IMR-90 (cell line): ENCODE results near the gene NDRG4. TPM values are rescaled to one million over a fixed set of nuclear protein-coding genes. Genes with fewer than 3 reads are reported as not detected.

Experiments
- ATAC-seq: fragments of 200-7000 bp; cut with Tn5 transposase; 2 replicates; pipeline ENCODE4 v1.9.1; 2020; ENCODE audit warnings: low read depth, mild to moderate bottlenecking, moderate library complexity
- BruUV-seq: library from RNA; stranded (reverse); fragments of 400-500 nt; replicated peaks from 2 replicates; lab custom pipeline; 2021; lab: Mats Ljungman, UMichigan
- CTCF ChIA-PET: fragments of 300-600 bp; formaldehyde crosslinking; extraction: SDS; loops from one replicate; lab custom pipeline; 2021; ENCODE audit warnings: antibody characterized with exemption; lab: Yijun Ruan, JAX
- POLR2A ChIA-PET: fragments of 300-600 bp; sonication (Branson Sonifier 250); formaldehyde crosslinking; loops from one replicate; lab custom pipeline; 2022; ENCODE audit warnings: antibody characterized with exemption; ENCODE audit not compliant: unreplicated experiment; lab: Charles Lee
- DNase-seq: peaks from one replicate; pipeline ENCODE4 v3.0.0; 2013
- H2AFZ ChIP-seq: replicated peaks from 2 replicates; pipeline ENCODE3; 2013; ENCODE audit warnings: low read length, mild to moderate bottlenecking; ENCODE audit not compliant: poor library complexity
- H2AK5ac ChIP-seq: 2 replicates; pipeline ENCODE4 v1.6.1; 2013; ENCODE audit warnings: low read depth, low read length, inconsistent platforms
- H2AK9ac ChIP-seq: replicated peaks from 2 replicates; pipeline ENCODE3; 2013; ENCODE audit warnings: mild to moderate bottlenecking, low read depth, low read length, moderate library complexity; ENCODE audit not compliant: poor library complexity
- H2BK120ac ChIP-seq: 2 replicates; pipeline ENCODE4 v1.6.1; 2013; ENCODE audit warnings: low read depth, low read length, inconsistent platforms
- H2BK15ac ChIP-seq: 3 replicates; pipeline ENCODE4 v1.6.1; 2013; ENCODE audit warnings: low read depth, low read length, inconsistent platforms
- H2BK20ac ChIP-seq: 2 replicates; pipeline ENCODE4 v1.6.1; 2013; ENCODE audit warnings: low read depth, mild to moderate bottlenecking, inconsistent platforms, low read length, moderate library complexity
- H2BK5ac ChIP-seq: 2 replicates; pipeline ENCODE4 v1.6.1; 2013; ENCODE audit warnings: mild to moderate bottlenecking, low read depth, low read length, inconsistent platforms; ENCODE audit not compliant: poor library complexity, severe bottlenecking
- H3K14ac ChIP-seq: replicated peaks from 2 replicates; pipeline ENCODE4 v1.6.1; 2013; ENCODE audit warnings: low read depth, low read length, inconsistent platforms
- H3K18ac ChIP-seq: 2 replicates; pipeline ENCODE4 v1.6.1; 2013; ENCODE audit warnings: low read depth, low read length, control low read depth
- H3K23ac ChIP-seq: 2 replicates; pipeline ENCODE4 v1.6.1; 2013; ENCODE audit warnings: low read depth, low read length, inconsistent platforms
- H3K27ac ChIP-seq: 2 replicates; pipeline ENCODE4 v1.5.1; 2013; ENCODE audit warnings: mild to moderate bottlenecking, control low read depth, low read length; ENCODE audit not compliant: insufficient read depth
- H3K27me3 ChIP-seq: 2 replicates; pipeline ENCODE4 v1.6.1; 2013; ENCODE audit warnings: low read length; ENCODE audit not compliant: control insufficient read depth, insufficient read depth
- H3K36me3 ChIP-seq: 2 replicates; pipeline ENCODE4 v1.6.1; 2013; ENCODE audit warnings: low read length, mixed read lengths; ENCODE audit not compliant: control insufficient read depth, insufficient read depth
- H3K4ac ChIP-seq: 2 replicates; pipeline ENCODE4 v1.6.1; 2013; ENCODE audit warnings: low read depth, low read length, inconsistent platforms
- H3K4me1 ChIP-seq: 2 replicates; pipeline ENCODE4 v1.6.1; 2013; ENCODE audit warnings: low read length, mixed read lengths; ENCODE audit not compliant: control insufficient read depth, insufficient read depth
- H3K4me2 ChIP-seq: 2 replicates; pipeline ENCODE4 v1.6.1; 2013; ENCODE audit warnings: low read depth, mild to moderate bottlenecking, control low read depth, low read length, moderate library complexity
- H3K4me3 ChIP-seq: 2 replicates; pipeline ENCODE4 v1.5.1; 2013; ENCODE audit warnings: low read depth, mild to moderate bottlenecking, control low read depth, low read length, moderate library complexity; ENCODE audit not compliant: insufficient read depth
- H3K56ac ChIP-seq: 2 replicates; pipeline ENCODE4 v1.6.1; 2013; ENCODE audit warnings: low read length, inconsistent platforms; ENCODE audit not compliant: insufficient read depth; ENCODE audit errors: extremely low read depth
- H3K79me1 ChIP-seq, 2 experiments: 2 replicates each; pipeline ENCODE4 v1.6.1; 2013; ENCODE audit warnings: low read length in 2 of 2, inconsistent platforms in 1 of 2, low read depth in 1 of 2
- H3K9ac ChIP-seq: 2 replicates; pipeline ENCODE4 v1.6.1; 2013; ENCODE audit warnings: low read depth, low read length, control low read depth
- H3K9me1 ChIP-seq: 2 replicates; pipeline ENCODE4 v1.6.1; 2013; ENCODE audit warnings: low read length, inconsistent platforms; ENCODE audit not compliant: insufficient read depth
- H3K9me3 ChIP-seq: 2 replicates; pipeline ENCODE4 v1.6.1; 2013; ENCODE audit warnings: low read length; ENCODE audit not compliant: control insufficient read depth, insufficient read depth
- H4K20me1 ChIP-seq: 2 replicates; pipeline ENCODE4 v1.6.1; 2013; ENCODE audit warnings: low read length, inconsistent platforms; ENCODE audit not compliant: insufficient read depth
- H4K5ac ChIP-seq: 2 replicates; pipeline ENCODE4 v1.6.1; 2013; ENCODE audit warnings: mild to moderate bottlenecking, low read depth, low read length, control low read depth
- H4K8ac ChIP-seq, 2 experiments: 2 replicates each; pipeline ENCODE4 v1.6.1; 2013; ENCODE audit warnings: low read depth in 2 of 2, low read length in 2 of 2, control low read depth in 1 of 2, inconsistent platforms in 1 of 2
- H4K91ac ChIP-seq: 2 replicates; pipeline ENCODE4 v1.6.1; 2013; ENCODE audit warnings: low read depth, low read length, inconsistent platforms; ENCODE audit not compliant: insufficient read depth
- BHLHE40 ChIP-seq: fragments of 150-350 bp; IDR thresholded peaks from 2 replicates; pipeline ENCODE4 v1.6.1; 2016; ENCODE audit warnings: mild to moderate bottlenecking, low read depth, low read length
- CEBPB ChIP-seq: IDR thresholded peaks from 2 replicates; pipeline ENCODE4 v1.6.1; 2012; ENCODE audit warnings: low read depth, low read length, improper control_type of control experiment
- CHD1 ChIP-seq: IDR thresholded peaks from 2 replicates; pipeline ENCODE4 v1.6.1; 2012; ENCODE audit warnings: low read depth, low read length, improper control_type of control experiment
- CTCF ChIP-seq: conservative IDR thresholded peaks from 2 replicates; pipeline ENCODE4 v1.5.1; 2012; ENCODE audit warnings: mild to moderate bottlenecking, low read depth, low read length, improper control_type of control experiment
- ELK1 ChIP-seq: fragments of 150-350 bp; IDR thresholded peaks from 2 replicates; pipeline ENCODE4 v1.6.1; 2016; ENCODE audit warnings: low read depth, mild to moderate bottlenecking, low read length, moderate library complexity, borderline replicate concordance
- FOS ChIP-seq: fragments of 150-350 bp; IDR thresholded peaks from 2 replicates; pipeline ENCODE4 v1.6.1; 2016; ENCODE audit warnings: low read depth, low read length
- MAFK ChIP-seq: IDR thresholded peaks from 2 replicates; pipeline ENCODE4 v1.6.1; 2012; ENCODE audit warnings: low read depth, low read length, improper control_type of control experiment
- MAZ ChIP-seq: IDR thresholded peaks from 2 replicates; pipeline ENCODE4 v1.6.1; 2012; ENCODE audit warnings: low read depth, mild to moderate bottlenecking, low read length, improper control_type of control experiment, moderate library complexity, borderline replicate concordance
- MXI1 ChIP-seq: IDR thresholded peaks from 2 replicates; pipeline ENCODE4 v1.6.1; 2012; ENCODE audit warnings: low read depth, mild to moderate bottlenecking, low read length, moderate library complexity, borderline replicate concordance
- NFE2L2 ChIP-seq: fragments of 150-350 bp; IDR thresholded peaks from 2 replicates; pipeline ENCODE4 v1.6.1; 2016; ENCODE audit warnings: low read depth, mild to moderate bottlenecking, low read length
- POLR2A ChIP-seq: IDR thresholded peaks from 2 replicates; pipeline ENCODE4 v1.6.1; 2012; ENCODE audit warnings: mild to moderate bottlenecking, low read depth, low read length
- RAD21 ChIP-seq: IDR thresholded peaks from 2 replicates; pipeline ENCODE4 v1.6.1; 2012; ENCODE audit warnings: low read length, improper control_type of control experiment
- RCOR1 ChIP-seq: IDR thresholded peaks from 2 replicates; pipeline ENCODE4 v1.6.1; 2012; ENCODE audit warnings: mild to moderate bottlenecking, low read length, improper control_type of control experiment; ENCODE audit not compliant: insufficient replicate concordance
- RFX5 ChIP-seq: IDR thresholded peaks from 2 replicates; pipeline ENCODE4 v1.8.0; 2012; ENCODE audit warnings: low read depth, mild to moderate bottlenecking, low read length, moderate library complexity
- SMC3 ChIP-seq: fragments of 150-350 bp; IDR thresholded peaks from 2 replicates; pipeline ENCODE4 v1.6.1; 2016; ENCODE audit warnings: low read depth, mild to moderate bottlenecking, antibody characterized with exemption, low read length, moderate library complexity
- WGBS, 2 experiments: methylation state at CpG; one replicate each; pipeline versions ENCODE4 v1.1.5 to v1.1.7; 2013; ENCODE audit warnings: missing lambda C conversion rate in 2 of 2; ENCODE audit not compliant: insufficient read length in 1 of 2; ENCODE audit errors: extremely low coverage in 2 of 2; 5-methylcytosine and 5-hydroxymethylcytosine counted together
- dilution Hi-C: fragments of 300-500 bp; cut with HindIII; formaldehyde crosslinking; loops from one replicate; pipeline ENCODE4 v1.14.3; 2018; ENCODE audit warnings: low sequenced_read_pairs; ENCODE audit not compliant: unreplicated experiment
- in situ Hi-C: fragments of 300-500 bp; cut with MboI; formaldehyde crosslinking; loops from 3 replicates; pipeline ENCODE4 v1.14.3; 2019; ENCODE audit warnings: low sequenced_read_pairs, inconsistent platforms, mixed read lengths
- intact Hi-C: fragments of 100-400 bp; cut with micrococcal nuclease; formaldehyde crosslinking; loops from 2 replicates; pipeline ENCODE4 v1.10.0; 2022
- polyA plus RNA-seq, 3 experiments: library from polyadenylated mRNA; depleted of rRNA; stranded (reverse); fragments of >200 nt; gene quantifications; 2 replicates each; pipeline ENCODE4 v1.2.3, GENCODE V29; 2012; ENCODE audit warnings: low replicate concordance in 1 of 3
- total RNA-seq: library from RNA; depleted of rRNA; stranded (reverse); fragments of >200 nt; gene quantifications from 2 replicates; pipeline ENCODE4 v1.2.3, GENCODE V29; 2012
- TF ChIP-seq, protein P1 (sequence below): fragments of 150-350 bp; IDR thresholded peaks from 2 replicates; pipeline ENCODE4 v1.6.1; 2017; ENCODE audit warnings: mild to moderate bottlenecking, antibody characterized with exemption, low read length, low read depth

The NDRG4 gene
- total and polyA plus RNA-seq, 2 of the 4 experiments (the other 2 are of a cell fraction), result 10.9 to 23.5 TPM

- Histone ChIP-seq H2BK5ac (no peak overlapping the region), H3K27ac (no peak overlapping the region), H4K91ac (no peak overlapping the region), H3K4me1 (no peaks in the 10 kb centered on the region), H3K56ac (no peak overlapping the region), H3K9ac (no peak overlapping the region), H3K9me3 (no peaks in the 10 kb centered on the region), H2AFZ (peak overlapping the region; percentile 15), H3K79me1 (no peaks in the 10 kb centered on the region), H3K14ac (no peak overlapping the region), H3K23ac (no peak overlapping the region), H3K4me2 (no peak overlapping the region), H2AK9ac (peak overlapping the region; percentile 61), H2AK5ac (no peak overlapping the region), H3K9me1 (no peaks in the 10 kb centered on the region), H4K20me1 (no peaks in the 10 kb centered on the region), H3K18ac (no peak overlapping the region), H4K8ac (no peak overlapping the region), H3K4me3 (no peak overlapping the region), H2BK120ac (no peak overlapping the region), H3K27me3 (peaks cover 9% of the 10 kb centered on the region), H2BK20ac (no peak overlapping the region), H4K5ac (no peak overlapping the region), H2BK15ac (no peak overlapping the region), H3K4ac (no peak overlapping the region), H3K36me3 (no peaks in the 10 kb centered on the region)
- DNase-seq, result no peak
- TF ChIP-seq MAZ (no peak), MAFK (no peak), RFX5 (no peak), SMC3 (no peak), BHLHE40 (no peak), CTCF (no peak), MXI1 (no peak), CHD1 (no peak), CEBPB (no peak), POLR2A (no peak), ELK1 (no peak), RAD21 (no peak), FOS (no peak), RCOR1 (no peak), NFE2L2 (no peak)
- TF ChIP-seq, protein P1, sequence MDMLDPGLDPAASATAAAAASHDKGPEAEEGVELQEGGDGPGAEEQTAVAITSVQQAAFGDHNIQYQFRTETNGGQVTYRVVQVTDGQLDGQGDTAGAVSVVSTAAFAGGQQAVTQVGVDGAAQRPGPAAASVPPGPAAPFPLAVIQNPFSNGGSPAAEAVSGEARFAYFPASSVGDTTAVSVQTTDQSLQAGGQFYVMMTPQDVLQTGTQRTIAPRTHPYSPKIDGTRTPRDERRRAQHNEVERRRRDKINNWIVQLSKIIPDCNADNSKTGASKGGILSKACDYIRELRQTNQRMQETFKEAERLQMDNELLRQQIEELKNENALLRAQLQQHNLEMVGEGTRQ, result no peak
- intact Hi-C loops, result no loop called here
- dilution Hi-C loops, result no loop called here
- BruUV-seq, result no TSS peak
- ChIA-PET POLR2A (no interaction called here), CTCF (no interaction called here)
- in situ Hi-C loops, result no loop called here
- 68% methylated on average over 5 of the region's 8 CpGs; no CpG with 5 or more reads in 1 of the 2 experiments for WGBS, 2 experiments
- no peak for ATAC-seq
Observed at GRCh38 chr16:58481931-58482330, 18.0 kb upstream of the NDRG4 start.
